Right atrium auricular region (tissue), 2 donors: ENCODE measurements around the gene CRIM1. TPM values are rescaled to one million over a fixed set of nuclear protein-coding genes. Genes with fewer than 3 reads are reported as not detected.

ENCODE experiments used
- DNase-seq: peaks from one replicate; pipeline ENCODE4 v3.0.0-alpha.2; 2019; ENCODE audit warnings: low spot score
- H3K27ac ChIP-seq, 2 donors: fragments of 200-600 bp; sonication (generic); 1 replicate in 1 of 2; 2 replicates in 1 of 2; pipeline ENCODE4 v1.5.1; 2016 to 2019
- H3K27me3 ChIP-seq, 2 donors: fragments of 200-600 bp; sonication (generic); one replicate each; pipeline versions ENCODE4 v1.5.1 to v1.6.0; 2017 to 2019
- H3K36me3 ChIP-seq: fragments of 200-600 bp; sonication (generic); one replicate; pipeline ENCODE4 v1.5.1; 2016
- H3K4me1 ChIP-seq, 2 donors: fragments of 200-600 bp; sonication (generic); one replicate each; pipeline versions ENCODE4 v1.5.1 to v1.6.0; 2017 to 2019
- H3K4me3 ChIP-seq, 2 donors: fragments of 200-600 bp; sonication (generic); 1 replicate in 1 of 2; 2 replicates in 1 of 2; pipeline ENCODE4 v1.5.1; 2017 to 2019; ENCODE audit warnings: mild to moderate bottlenecking in 1 of 2, moderate library complexity in 1 of 2
- H3K9me3 ChIP-seq, 2 donors: fragments of 200-600 bp; sonication (generic); one replicate each; pipeline ENCODE4 v1.5.1; 2019
- CTCF ChIP-seq, 2 donors: fragments of 200-600 bp; sonication (generic); IDR thresholded peaks; one replicate each; pipeline ENCODE4 v1.5.1; 2019; ENCODE audit warnings: antibody characterized with exemption in 2 of 2
- total RNA-seq, 2 donors: library from RNA; depleted of rRNA; stranded (reverse); fragments of >200 nt; gene quantifications; one replicate each; pipeline ENCODE4 v1.1.0, GENCODE V29; 2016

Gene CRIM1
- total RNA-seq, 2 donors from 2014 or later, result 49.1 to 71.3 TPM

GRCh38 chr2:36569267-36569856 is 213.8 kb downstream of the CRIM1 start:
- DNase-seq, result no peak
- H3K27ac ChIP-seq, result no peak overlapping the region
- no peaks in the 10 kb centered on the region for H3K4me1 ChIP-seq
- H3K36me3 ChIP-seq, result no peaks in the 10 kb centered on the region
- TF ChIP-seq CTCF (IDR thresholded peaks at IDR 0.05), result no peak
- H3K4me3 ChIP-seq, result no peak overlapping the region
- no peaks in the 10 kb centered on the region for H3K27me3 ChIP-seq
- no peaks in the 10 kb centered on the region for H3K9me3 ChIP-seq

- H3K27ac ChIP-seq, result no peak overlapping the region
- no peaks in the 10 kb centered on the region for H3K9me3 ChIP-seq
- H3K4me1 ChIP-seq, result no peaks in the 10 kb centered on the region
- H3K27me3 ChIP-seq, result no peaks in the 10 kb centered on the region
- H3K36me3 ChIP-seq, result no peaks in the 10 kb centered on the region
- DNase-seq, result no peak
- no peak for TF ChIP-seq CTCF (IDR thresholded peaks at IDR 0.05)
- H3K4me3 ChIP-seq, result no peak overlapping the region
These were observed 214.8 kb downstream of the CRIM1 start for GRCh38 chr2:36570416-36570815.

GRCh38 chr2:36572054-36572718 is 216.6 kb downstream of the CRIM1 start:
- Histone ChIP-seq H3K4me1 (no peaks in the 10 kb centered on the region), H3K27me3 (no peaks in the 10 kb centered on the region), H3K4me3 (no peak overlapping the region), H3K27ac (no peak overlapping the region), H3K9me3 (no peaks in the 10 kb centered on the region), H3K36me3 (peaks cover 5% of the 10 kb centered on the region)
- no peak for TF ChIP-seq CTCF (IDR thresholded peaks at IDR 0.05)
- no peak for DNase-seq

- peaks cover 8% of the 10 kb centered on the region for H3K36me3 ChIP-seq
- no peak for TF ChIP-seq CTCF (IDR thresholded peaks at IDR 0.05)
- no peaks in the 10 kb centered on the region for H3K27me3 ChIP-seq
- no peaks in the 10 kb centered on the region for H3K4me1 ChIP-seq
- H3K4me3 ChIP-seq, result no peak overlapping the region
- DNase-seq, result no peak
- no peak overlapping the region for H3K27ac ChIP-seq
- no peaks in the 10 kb centered on the region for H3K9me3 ChIP-seq
These were observed 217.1 kb downstream of the CRIM1 start for GRCh38 chr2:36572719-36573059.

GRCh38 chr2:36573165-36573564 is 217.6 kb downstream of the CRIM1 start:
- no peak overlapping the region for H3K27ac ChIP-seq
- no peak overlapping the region for H3K4me3 ChIP-seq
- no peak for DNase-seq
- H3K36me3 ChIP-seq, result peaks cover 12% of the 10 kb centered on the region
- H3K4me1 ChIP-seq, result no peaks in the 10 kb centered on the region
- no peaks in the 10 kb centered on the region for H3K27me3 ChIP-seq
- TF ChIP-seq CTCF (IDR thresholded peaks at IDR 0.05), result no peak
- no peaks in the 10 kb centered on the region for H3K9me3 ChIP-seq

- Histone ChIP-seq H3K27ac (no peak overlapping the region), H3K9me3 (no peaks in the 10 kb centered on the region), H3K27me3 (no peaks in the 10 kb centered on the region), H3K36me3 (peaks cover 24% of the 10 kb centered on the region), H3K4me3 (no peak overlapping the region), H3K4me1 (no peaks in the 10 kb centered on the region)
- TF ChIP-seq CTCF (IDR thresholded peaks at IDR 0.05), result no peak
- DNase-seq, result no peak
These were observed 219.0 kb downstream of the CRIM1 start for GRCh38 chr2:36574560-36574959.
